DOHH2 (cell line): ENCODE data around the gene CBL.

Experiments used
- H3F3A ChIP-seq: fragments of 200-600 bp; sonication (generic), shearing (Covaris generic); 2 replicates; pipeline ENCODE4 v1.6.0; 2016; ENCODE audit warnings: antibody characterized with exemption, mild to moderate bottlenecking; ENCODE audit not compliant: control insufficient read depth, insufficient read depth
- H3K27ac ChIP-seq: fragments of 200-600 bp; sonication (generic); 2 replicates; pipeline ENCODE4 v1.5.1; 2014; ENCODE audit warnings: low read depth, mild to moderate bottlenecking, low read length, moderate library complexity
- H3K27me3 ChIP-seq: fragments of 200-600 bp; sonication (generic); 2 replicates; pipeline ENCODE4 v1.6.1; 2014; ENCODE audit warnings: mild to moderate bottlenecking, low read length, mixed read lengths; ENCODE audit not compliant: control insufficient read depth
- H3K36me3 ChIP-seq: fragments of 200-600 bp; sonication (generic); 2 replicates; pipeline ENCODE4 v1.6.1; 2014; ENCODE audit warnings: mild to moderate bottlenecking, low read length, moderate library complexity, mixed read lengths; ENCODE audit not compliant: control insufficient read depth
- H3K4me1 ChIP-seq: fragments of 200-600 bp; sonication (generic); 2 replicates; pipeline ENCODE4 v1.6.1; 2014; ENCODE audit warnings: mild to moderate bottlenecking, low read length, mixed read lengths; ENCODE audit not compliant: control insufficient read depth
- H3K4me2 ChIP-seq: fragments of 200-600 bp; sonication (generic); 2 replicates; pipeline ENCODE4 v1.6.0; 2014; ENCODE audit warnings: mild to moderate bottlenecking, low read length, moderate library complexity
- H3K4me3 ChIP-seq: fragments of 200-600 bp; sonication (generic); 2 replicates; pipeline ENCODE4 v1.5.1; 2014; ENCODE audit warnings: mild to moderate bottlenecking, low read length, mixed read lengths
- H3K79me2 ChIP-seq: fragments of 200-600 bp; sonication (generic); 2 replicates; pipeline ENCODE4 v1.6.1; 2014; ENCODE audit warnings: mild to moderate bottlenecking, low read length, mixed read lengths; ENCODE audit not compliant: control insufficient read depth
- H3K9me2 ChIP-seq: fragments of 200-600 bp; sonication (generic); replicated peaks from 2 replicates; pipeline ENCODE4 v1.6.1; 2014; ENCODE audit warnings: mild to moderate bottlenecking, low read length, mixed read lengths; ENCODE audit not compliant: control insufficient read depth
- H3K9me3 ChIP-seq: fragments of 200-600 bp; sonication (generic); 2 replicates; pipeline ENCODE4 v1.6.1; 2014; ENCODE audit warnings: antibody characterized with exemption, low read length, mixed read lengths; ENCODE audit not compliant: control insufficient read depth, insufficient read depth
- H4K20me1 ChIP-seq: fragments of 200-600 bp; sonication (generic); 2 replicates; pipeline ENCODE4 v1.6.0; 2014; ENCODE audit warnings: low read depth, mild to moderate bottlenecking, antibody characterized with exemption, low read length, moderate library complexity; ENCODE audit not compliant: control insufficient read depth, insufficient read depth
- EZH2phosphoT487 ChIP-seq: fragments of 200-600 bp; sonication (generic); IDR thresholded peaks from 2 replicates; pipeline ENCODE4 v1.6.1; 2017; ENCODE audit warnings: borderline replicate concordance, mild to moderate bottlenecking, antibody characterized with exemption, low read length, moderate library complexity, mixed read lengths
- TF ChIP-seq, protein P1 (sequence below): fragments of 200-600 bp; sonication (generic); IDR thresholded peaks from one replicate; pipeline ENCODE4 v1.5.1; 2014; ENCODE audit warnings: antibody characterized with exemption, mild to moderate bottlenecking, low read depth, low read length; ENCODE audit not compliant: poor library complexity, severe bottlenecking

CBL gene

DNA sequence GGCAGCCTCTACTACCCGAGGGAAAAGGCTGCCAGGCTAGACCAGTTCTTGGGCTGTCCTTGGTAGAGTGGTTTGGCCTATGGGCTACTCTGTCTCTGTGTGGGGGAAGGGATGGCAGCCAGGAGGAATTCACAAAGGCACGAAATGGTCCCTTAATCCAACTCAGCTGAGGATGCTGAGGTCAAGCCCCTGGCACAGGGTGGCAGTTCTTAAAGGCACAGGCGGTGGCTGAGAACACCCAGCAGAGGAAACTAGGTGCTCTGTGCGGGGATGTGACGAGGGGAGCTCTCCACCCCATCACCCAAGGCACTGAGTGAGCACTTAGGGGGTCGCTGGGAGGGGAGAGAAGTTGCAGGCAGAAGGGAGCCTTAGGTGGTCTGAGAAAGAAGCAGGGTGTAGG lies 140.5 kb downstream of the CBL start, which contains the start of gene MFRP:
MFRP (minus strand) TSS at position 101 of the 400 bp plus-strand sequence. CDS start 192 bp downstream, outside the sequence.
- Histone ChIP-seq H3K9me3 (no peaks in the 10 kb centered on the region), H3K27ac (no peak within 1 kb of the TSS), H3K4me1 (peaks cover 7% of the 10 kb centered on the region), H4K20me1 (no peaks in the 10 kb centered on the region), H3K4me3 (no peak within 1 kb of the TSS), H3K79me2 (no peaks in the 10 kb centered on the region), H3K36me3 (no peaks in the 10 kb centered on the region), H3K4me2 (no peak within 1 kb of the TSS), H3K27me3 (peaks cover 30% of the 10 kb centered on the region), H3K9me2 (no peaks in the 10 kb centered on the region), H3F3A (no peaks in the 10 kb centered on the region)
- TF ChIP-seq, protein P1, sequence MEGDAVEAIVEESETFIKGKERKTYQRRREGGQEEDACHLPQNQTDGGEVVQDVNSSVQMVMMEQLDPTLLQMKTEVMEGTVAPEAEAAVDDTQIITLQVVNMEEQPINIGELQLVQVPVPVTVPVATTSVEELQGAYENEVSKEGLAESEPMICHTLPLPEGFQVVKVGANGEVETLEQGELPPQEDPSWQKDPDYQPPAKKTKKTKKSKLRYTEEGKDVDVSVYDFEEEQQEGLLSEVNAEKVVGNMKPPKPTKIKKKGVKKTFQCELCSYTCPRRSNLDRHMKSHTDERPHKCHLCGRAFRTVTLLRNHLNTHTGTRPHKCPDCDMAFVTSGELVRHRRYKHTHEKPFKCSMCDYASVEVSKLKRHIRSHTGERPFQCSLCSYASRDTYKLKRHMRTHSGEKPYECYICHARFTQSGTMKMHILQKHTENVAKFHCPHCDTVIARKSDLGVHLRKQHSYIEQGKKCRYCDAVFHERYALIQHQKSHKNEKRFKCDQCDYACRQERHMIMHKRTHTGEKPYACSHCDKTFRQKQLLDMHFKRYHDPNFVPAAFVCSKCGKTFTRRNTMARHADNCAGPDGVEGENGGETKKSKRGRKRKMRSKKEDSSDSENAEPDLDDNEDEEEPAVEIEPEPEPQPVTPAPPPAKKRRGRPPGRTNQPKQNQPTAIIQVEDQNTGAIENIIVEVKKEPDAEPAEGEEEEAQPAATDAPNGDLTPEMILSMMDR = no peak
- TF ChIP-seq EZH2phosphoT487 = no peak

DNA sequence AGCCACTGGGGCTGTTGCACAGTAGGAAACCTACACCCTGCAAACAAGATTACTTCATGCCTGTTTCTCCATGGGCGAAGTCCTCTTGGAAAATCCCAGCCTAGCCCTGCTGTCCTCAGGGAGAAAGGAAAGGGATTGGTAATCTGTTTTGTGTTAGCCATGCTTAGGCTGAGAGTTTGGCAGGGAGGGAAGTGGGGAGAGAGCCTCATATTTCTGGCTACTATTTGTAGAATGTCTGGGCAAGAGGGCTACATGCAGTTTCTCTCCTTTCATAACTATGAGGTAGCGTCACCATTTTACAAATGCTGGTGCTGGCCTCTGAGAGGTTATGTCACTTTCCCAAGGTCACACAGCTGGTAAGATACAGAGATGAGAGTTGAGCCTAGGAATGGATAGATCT lies 141.1 kb downstream of the CBL start:
- TF ChIP-seq EZH2phosphoT487 = no peak
- TF ChIP-seq, protein P1 = no peak
- Histone ChIP-seq H3K4me2 (no peak overlapping the region), H3K9me2 (no peaks in the 10 kb centered on the region), H3K36me3 (no peaks in the 10 kb centered on the region), H3F3A (no peaks in the 10 kb centered on the region), H4K20me1 (no peaks in the 10 kb centered on the region), H3K9me3 (no peaks in the 10 kb centered on the region), H3K27ac (no peak overlapping the region), H3K4me1 (peaks cover 7% of the 10 kb centered on the region), H3K79me2 (no peaks in the 10 kb centered on the region), H3K27me3 (peaks cover 24% of the 10 kb centered on the region), H3K4me3 (no peak overlapping the region)

DNA sequence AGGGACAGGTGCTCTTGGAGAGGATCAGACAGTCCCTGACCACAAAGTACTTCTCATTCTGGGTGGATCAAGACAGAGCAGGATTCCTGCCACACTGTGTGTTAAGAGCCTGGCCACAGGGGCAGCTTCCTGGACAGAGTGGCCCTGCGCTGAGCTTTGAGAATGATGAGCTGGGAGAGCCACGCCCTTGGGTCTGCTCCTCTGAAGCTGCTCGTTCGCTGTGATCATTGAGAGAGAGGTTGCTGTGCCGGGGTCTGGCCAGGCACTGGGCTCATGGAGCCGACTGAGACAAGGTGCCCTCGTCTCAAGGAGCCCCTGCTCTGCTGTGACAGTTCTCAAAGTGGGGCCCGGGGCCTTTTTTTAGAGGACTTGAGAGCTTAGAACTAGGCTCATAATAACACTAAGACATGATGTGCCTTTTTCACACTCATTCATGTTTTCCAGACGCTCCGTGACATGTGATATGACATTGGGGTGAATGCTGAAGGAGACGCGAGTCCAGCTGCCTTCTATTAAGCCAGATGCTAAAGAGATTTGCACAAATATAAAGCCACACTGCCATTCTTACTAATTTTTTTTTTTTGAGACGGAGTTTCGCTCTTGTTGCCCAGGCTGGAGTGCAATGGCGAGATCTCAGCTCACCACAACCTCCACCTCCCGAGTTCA lies 141.9 kb downstream of the CBL start:
- Histone ChIP-seq H3F3A (no peaks in the 10 kb centered on the region), H3K4me2 (no peak overlapping the region), H3K9me2 (no peaks in the 10 kb centered on the region), H4K20me1 (no peaks in the 10 kb centered on the region), H3K27me3 (peaks cover 17% of the 10 kb centered on the region), H3K9me3 (no peaks in the 10 kb centered on the region), H3K4me1 (peaks cover 7% of the 10 kb centered on the region), H3K4me3 (no peak overlapping the region), H3K79me2 (no peaks in the 10 kb centered on the region), H3K36me3 (no peaks in the 10 kb centered on the region), H3K27ac (no peak overlapping the region)
- TF ChIP-seq, protein P1 = no peak
- TF ChIP-seq EZH2phosphoT487 = no peak
